ENCODE data around the gene STOML2.
A peak's percentile ranks its signal among the peaks of the same experiment; 100 is the strongest.

Gene STOML2

GRCh38 chr9:35112257-35113020 lies 9.5 kb upstream of the STOML2 start:
- Histone ChIP-seq H4K20me1 (ENCODE audit: insufficient read depth, low read length) (no peaks in the 10 kb centered on the region), H3K4me1 (ENCODE audit: insufficient read depth, low read length, severe bottlenecking) (peaks cover 36% of the 10 kb centered on the region), H2AFZ (ENCODE audit: low read length) (no peak overlapping the region), H3K27me3 (ENCODE audit: insufficient read depth, low read length) (no peaks in the 10 kb centered on the region), H3K9me2 (ENCODE audit: low read depth, low read length) (no peaks in the 10 kb centered on the region), H3K4me2 (ENCODE audit: low read length) (no peak overlapping the region), H3K9ac (ENCODE audit: low read length) (no peak overlapping the region), H3K79me2 (ENCODE audit: insufficient read depth, low read length) (no peaks in the 10 kb centered on the region), H3K9me3 (ENCODE audit: low read length) (no peaks in the 10 kb centered on the region), H3K4me3 (ENCODE audit: low read depth, low read length, poor library complexity, severe bottlenecking) (no peak overlapping the region), H3K27ac (ENCODE audit: low read depth, low read length, poor library complexity, severe bottlenecking) (no peak overlapping the region), H3F3A (ENCODE audit: insufficient read depth, low read length) (no peaks in the 10 kb centered on the region), H3K36me3 (ENCODE audit: insufficient read depth, low read length) (no peaks in the 10 kb centered on the region; the same call in 1 of the 2 replicates)
- no peak for TF ChIP-seq EZH2 (IDR thresholded peaks at IDR 0.05; ENCODE audit: borderline replicate concordance, low read length)

DNA sequence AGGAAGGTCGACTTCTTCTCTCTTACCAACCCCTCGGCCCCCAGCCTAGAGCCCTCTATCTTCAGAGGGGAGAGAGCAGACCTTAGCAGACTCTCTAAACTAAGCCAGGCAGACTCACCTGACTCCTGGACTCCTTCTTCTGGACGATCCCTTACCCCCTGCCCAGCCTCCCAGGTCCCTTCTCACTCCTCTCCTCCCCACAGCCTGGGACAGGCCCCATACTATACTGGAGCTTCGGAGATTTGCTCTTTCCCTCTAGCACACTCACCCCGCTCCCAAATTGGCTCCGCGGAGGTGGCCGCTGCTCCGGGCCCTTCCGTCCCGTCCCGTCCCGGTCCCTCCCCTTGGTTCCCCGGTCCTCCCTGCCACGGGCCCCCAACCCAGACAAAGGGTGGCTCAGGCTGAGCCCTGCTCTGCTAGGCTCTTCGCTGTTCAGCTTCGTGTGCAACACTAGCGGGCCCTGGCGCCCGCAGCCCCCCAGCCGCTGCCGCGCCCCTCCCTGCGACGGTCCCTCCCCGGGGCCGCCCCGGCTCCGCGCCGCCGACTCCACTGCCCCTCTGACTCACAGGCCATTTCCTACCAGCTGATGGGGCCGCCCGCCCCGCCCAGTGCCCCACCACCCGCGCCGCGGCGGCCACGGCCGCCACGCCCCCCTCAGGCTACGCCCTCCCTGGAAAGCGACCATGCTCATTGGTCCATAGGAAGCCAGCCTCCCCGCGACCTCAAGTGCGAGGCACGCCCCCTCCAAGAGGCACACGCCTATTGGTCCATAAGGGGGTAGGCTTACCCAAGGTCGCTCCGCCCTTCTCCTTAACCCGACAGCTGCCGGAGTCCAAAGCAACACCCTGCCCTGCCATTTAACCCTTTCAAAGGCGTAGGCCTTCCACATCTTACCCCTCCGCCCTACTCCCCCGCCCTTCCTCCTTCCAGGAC lies 8.3 kb upstream of the STOML2 start:
- no peak overlapping the region for H3K27ac ChIP-seq (ENCODE audit: low read depth, low read length, poor library complexity, severe bottlenecking)
- H2AFZ ChIP-seq (ENCODE audit: low read length), result no peak overlapping the region
- peaks cover 31% of the 10 kb centered on the region for H3K4me1 ChIP-seq (ENCODE audit: insufficient read depth, low read length, severe bottlenecking)
- peak overlapping the region; percentile 77 for H3K4me2 ChIP-seq (ENCODE audit: low read length)
- no peak for TF ChIP-seq EZH2 (IDR thresholded peaks at IDR 0.05; ENCODE audit: borderline replicate concordance, low read length)
- TF ChIP-seq, protein P1, sequence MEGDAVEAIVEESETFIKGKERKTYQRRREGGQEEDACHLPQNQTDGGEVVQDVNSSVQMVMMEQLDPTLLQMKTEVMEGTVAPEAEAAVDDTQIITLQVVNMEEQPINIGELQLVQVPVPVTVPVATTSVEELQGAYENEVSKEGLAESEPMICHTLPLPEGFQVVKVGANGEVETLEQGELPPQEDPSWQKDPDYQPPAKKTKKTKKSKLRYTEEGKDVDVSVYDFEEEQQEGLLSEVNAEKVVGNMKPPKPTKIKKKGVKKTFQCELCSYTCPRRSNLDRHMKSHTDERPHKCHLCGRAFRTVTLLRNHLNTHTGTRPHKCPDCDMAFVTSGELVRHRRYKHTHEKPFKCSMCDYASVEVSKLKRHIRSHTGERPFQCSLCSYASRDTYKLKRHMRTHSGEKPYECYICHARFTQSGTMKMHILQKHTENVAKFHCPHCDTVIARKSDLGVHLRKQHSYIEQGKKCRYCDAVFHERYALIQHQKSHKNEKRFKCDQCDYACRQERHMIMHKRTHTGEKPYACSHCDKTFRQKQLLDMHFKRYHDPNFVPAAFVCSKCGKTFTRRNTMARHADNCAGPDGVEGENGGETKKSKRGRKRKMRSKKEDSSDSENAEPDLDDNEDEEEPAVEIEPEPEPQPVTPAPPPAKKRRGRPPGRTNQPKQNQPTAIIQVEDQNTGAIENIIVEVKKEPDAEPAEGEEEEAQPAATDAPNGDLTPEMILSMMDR (IDR thresholded peaks at IDR 0.05; ENCODE audit: low read length), result no peak
- H3K36me3 ChIP-seq (ENCODE audit: insufficient read depth, low read length), result no peaks in the 10 kb centered on the region; the same call in 1 of the 2 replicates
- H3K27me3 ChIP-seq (ENCODE audit: insufficient read depth, low read length), result no peaks in the 10 kb centered on the region
- H3K9me2 ChIP-seq (ENCODE audit: low read depth, low read length), result no peaks in the 10 kb centered on the region
- peak overlapping the region; percentile 56 for H3K9ac ChIP-seq (ENCODE audit: low read length)
- H3K9me3 ChIP-seq (ENCODE audit: low read length), result no peaks in the 10 kb centered on the region
- H3K4me3 ChIP-seq (ENCODE audit: low read depth, low read length, poor library complexity, severe bottlenecking), result peak overlapping the region; percentile 62
- no peaks in the 10 kb centered on the region for H3F3A ChIP-seq (ENCODE audit: insufficient read depth, low read length)
- no peaks in the 10 kb centered on the region for H3K79me2 ChIP-seq (ENCODE audit: insufficient read depth, low read length)
- no peaks in the 10 kb centered on the region for H4K20me1 ChIP-seq (ENCODE audit: insufficient read depth, low read length)

GRCh38 chr9:35110327-35110761 lies 7.4 kb upstream of the STOML2 start:
- Histone ChIP-seq H3K27me3 (ENCODE audit: insufficient read depth, low read length) (no peaks in the 10 kb centered on the region), H3K9me2 (ENCODE audit: low read depth, low read length) (no peaks in the 10 kb centered on the region), H2AFZ (ENCODE audit: low read length) (no peak overlapping the region), H3K4me1 (ENCODE audit: insufficient read depth, low read length, severe bottlenecking) (peaks cover 29% of the 10 kb centered on the region), H3K9ac (ENCODE audit: low read length) (no peak overlapping the region), H3K36me3 (ENCODE audit: insufficient read depth, low read length) (no peaks in the 10 kb centered on the region; the same call in 1 of the 2 replicates), H3F3A (ENCODE audit: insufficient read depth, low read length) (no peaks in the 10 kb centered on the region), H4K20me1 (ENCODE audit: insufficient read depth, low read length) (no peaks in the 10 kb centered on the region), H3K4me3 (ENCODE audit: low read depth, low read length, poor library complexity, severe bottlenecking) (no peak overlapping the region), H3K79me2 (ENCODE audit: insufficient read depth, low read length) (no peaks in the 10 kb centered on the region), H3K27ac (ENCODE audit: low read depth, low read length, poor library complexity, severe bottlenecking) (no peak overlapping the region), H3K9me3 (ENCODE audit: low read length) (no peaks in the 10 kb centered on the region), H3K4me2 (ENCODE audit: low read length) (no peak overlapping the region)
- TF ChIP-seq, protein P1 (IDR thresholded peaks at IDR 0.05; ENCODE audit: low read length), result no peak
- TF ChIP-seq EZH2 (IDR thresholded peaks at IDR 0.05; ENCODE audit: borderline replicate concordance, low read length), result no peak
